HepG2 (cell line): ENCODE results near the gene BEND3. TPM values are rescaled to one million over a fixed set of nuclear protein-coding genes. Genes with fewer than 3 reads are reported as not detected.

Experiments used
- ATAC-seq: fragments of 200-7000 bp; cut with Tn5 transposase; 3 replicates; pipeline ENCODE4 v1.9.1; 2020; ENCODE audit warnings: mild to moderate bottlenecking, moderate library complexity
- BruUV-seq: library from RNA; stranded (reverse); fragments of 400-500 nt; replicated peaks from 2 replicates; lab custom pipeline; 2021; lab: Mats Ljungman, UMichigan
- CTCF ChIA-PET: fragments of 300-600 bp; formaldehyde crosslinking; extraction: SDS; loops from one replicate; lab custom pipeline; 2021; ENCODE audit warnings: low total read pairs, inconsistent platforms, low intra/inter-chr PET ratio; lab: Yijun Ruan, JAX
- POLR2A ChIA-PET: fragments of 350-600 bp; sonication (Branson Sonifier 250); formaldehyde crosslinking; loops from one replicate; lab custom pipeline; 2020; ENCODE audit warnings: antibody characterized with exemption, inconsistent platforms; lab: Yijun Ruan, JAX
- DNase-seq: peaks from one replicate; pipeline ENCODE4 v3.0.0-alpha.2; 2015; ENCODE audit warnings: low spot score
- FAIRE-seq: peaks from 3 replicates; lab custom pipeline; 2011; peaks lifted over from hg19 to GRCh38; lab: Jason Lieb, UNC
- H2AFZ ChIP-seq: one replicate; pipeline ENCODE4 v1.6.1; 2011; ENCODE audit warnings: low read length, inconsistent platforms
- H3K27ac ChIP-seq: fragments of 300-600 bp; 3 replicates; pipeline ENCODE4 v1.8.0; 2011; ENCODE audit warnings: mixed run types, mild to moderate bottlenecking, mixed read lengths, low read length, inconsistent platforms; ENCODE audit not compliant: insufficient read depth; ENCODE audit errors: extremely low read length
- H3K27me3 ChIP-seq, 2 experiments: fragments of 200-600 bp in 1 of 2; 2 replicates in 1 of 2; 3 replicates in 1 of 2; pipeline versions ENCODE4 v1.6.0 to v1.8.0; 2011; ENCODE audit warnings: low read length in 2 of 2, mild to moderate bottlenecking in 2 of 2, moderate library complexity in 2 of 2, inconsistent platforms in 1 of 2; ENCODE audit not compliant: insufficient read depth in 2 of 2, control insufficient read depth in 1 of 2
- H3K36me3 ChIP-seq, 2 experiments: fragments of 200-600 bp in 1 of 2; replicated peaks in 1 of 2; 2 replicates in 1 of 2; 3 replicates in 1 of 2; pipeline versions ENCODE4 v1.5.1 to v1.8.0; 2011; ENCODE audit warnings: low read length in 2 of 2, inconsistent platforms in 1 of 2; ENCODE audit not compliant: insufficient read depth in 2 of 2, control insufficient read depth in 1 of 2
- H3K4me1 ChIP-seq: 2 replicates; pipeline ENCODE4 v1.5.1; 2012; ENCODE audit warnings: low read length, inconsistent platforms; ENCODE audit not compliant: insufficient read depth
- H3K4me2 ChIP-seq: 2 replicates; pipeline ENCODE4 v1.6.0; 2011; ENCODE audit warnings: low read depth, low read length, inconsistent platforms
- H3K4me3 ChIP-seq, 3 experiments: fragments of 200-600 bp in 1 of 3; sonication (generic), shearing (Covaris generic) in 1 of 3; replicated peaks in 1 of 3; 2 replicates each; pipeline ENCODE4 v1.5.1; 2011 to 2016; ENCODE audit warnings: low read length in 3 of 3, inconsistent platforms in 2 of 3, low read depth in 2 of 3, mild to moderate bottlenecking in 2 of 3, control low read depth in 1 of 3, mixed read lengths in 1 of 3; ENCODE audit not compliant: insufficient read depth in 1 of 3
- H3K79me2 ChIP-seq: one replicate; pipeline ENCODE4 v1.6.1; 2011; ENCODE audit warnings: low read length, inconsistent platforms; ENCODE audit not compliant: insufficient read depth
- H3K9ac ChIP-seq: 2 replicates; pipeline ENCODE4 v1.6.0; 2011; ENCODE audit warnings: mild to moderate bottlenecking, low read depth, low read length, inconsistent platforms; ENCODE audit not compliant: insufficient read depth
- H3K9me3 ChIP-seq: 2 replicates; pipeline ENCODE4 v1.5.1; 2012; ENCODE audit warnings: mild to moderate bottlenecking, low read length
- H4K20me1 ChIP-seq: 2 replicates; pipeline ENCODE4 v1.6.0; 2011; ENCODE audit warnings: inconsistent platforms, mild to moderate bottlenecking, low read length, moderate library complexity; ENCODE audit not compliant: insufficient read depth
- CBX2 ChIP-seq, 2 experiments: fragments of 200-600 bp in 1 of 2; sonication (generic); formaldehyde crosslinking in 1 of 2; IDR thresholded peaks; 2 replicates each; pipeline versions ENCODE4 v1.7.0 to v1.8.1; 2018 to 2022; ENCODE audit warnings: low read depth in 2 of 2, low read length in 1 of 2, mild to moderate bottlenecking in 1 of 2, missing genetic modification reagents in 1 of 2
- HBP1 ChIP-seq: IDR thresholded peaks from 2 replicates; pipeline ENCODE4 v1.6.1; 2016; ENCODE audit warnings: low read depth, control low read depth
- HDAC1 ChIP-seq: sonication (generic); formaldehyde crosslinking; IDR thresholded peaks from 2 replicates; pipeline ENCODE4 v1.5.1; 2020; ENCODE audit warnings: mild to moderate bottlenecking, missing genetic modification reagents
- HHEX ChIP-seq: IDR thresholded peaks from 2 replicates; pipeline ENCODE4 v1.6.1; 2016; ENCODE audit warnings: control low read depth
- HOXA7 ChIP-seq: sonication (generic); formaldehyde crosslinking; IDR thresholded peaks from 2 replicates; pipeline ENCODE4 v1.8.1; 2022; ENCODE audit warnings: mild to moderate bottlenecking, missing genetic modification reagents, moderate library complexity
- HOXD1 ChIP-seq: sonication (generic); formaldehyde crosslinking; IDR thresholded peaks from 2 replicates; pipeline ENCODE4 v1.5.0; 2020; ENCODE audit warnings: missing genetic modification reagents
- ISX ChIP-seq: sonication (generic); formaldehyde crosslinking; conservative IDR thresholded peaks from 2 replicates; pipeline ENCODE4 v1.5.0; 2020; ENCODE audit warnings: missing genetic modification reagents
- MIXL1 ChIP-seq: IDR thresholded peaks from 2 replicates; pipeline ENCODE4 v1.6.1; 2016
- PAF1 ChIP-seq: IDR thresholded peaks from 2 replicates; pipeline ENCODE4 v1.6.1; 2016; ENCODE audit warnings: missing genetic modification reagents, missing compliant biosample characterization
- SIN3B ChIP-seq: fragments of 150-350 bp; IDR thresholded peaks from 2 replicates; pipeline ENCODE4 v1.6.1; 2014; ENCODE audit warnings: low read length
- SP1 ChIP-seq, 2 experiments: fragments of 450-650 bp in 1 of 2; sonication (generic) in 1 of 2; formaldehyde crosslinking in 1 of 2; IDR thresholded peaks; 2 replicates each; pipeline versions ENCODE4 v1.4.0 to v1.6.1; 2016 to 2020; ENCODE audit warnings: missing genetic modification reagents in 1 of 2
- SP4 ChIP-seq: sonication (generic); formaldehyde crosslinking; IDR thresholded peaks from 2 replicates; pipeline ENCODE4 v1.8.1; 2023; ENCODE audit warnings: mild to moderate bottlenecking, missing genetic modification reagents
- SPEN ChIP-seq: sonication (generic); formaldehyde crosslinking; IDR thresholded peaks from 2 replicates; pipeline ENCODE4 v1.5.1; 2020; ENCODE audit warnings: low read depth, mild to moderate bottlenecking, missing genetic modification reagents
- SRSF9 ChIP-seq: fragments of 200-400 bp; formaldehyde crosslinking; IDR thresholded peaks from 2 replicates; pipeline ENCODE4 v1.6.1; 2018; ENCODE audit warnings: borderline replicate concordance, mild to moderate bottlenecking, low read depth, low read length; ENCODE audit not compliant: insufficient read depth, poor library complexity, severe bottlenecking
- TOPORS ChIP-seq: sonication (generic); formaldehyde crosslinking; IDR thresholded peaks from 2 replicates; pipeline ENCODE4 v1.8.0; 2023; ENCODE audit warnings: mild to moderate bottlenecking, missing genetic modification reagents
- ZFAT ChIP-seq: sonication (generic); formaldehyde crosslinking; conservative IDR thresholded peaks from 2 replicates; pipeline ENCODE4 v1.8.1; 2023; ENCODE audit warnings: missing genetic modification reagents, inconsistent platforms
- ZNF256 ChIP-seq: sonication (generic); formaldehyde crosslinking; conservative IDR thresholded peaks from 2 replicates; pipeline ENCODE4 v1.4.0; 2020; ENCODE audit warnings: missing genetic modification reagents
- ZNF619 ChIP-seq: sonication (generic); formaldehyde crosslinking; IDR thresholded peaks from 2 replicates; pipeline ENCODE4 v1.4.0; 2020; ENCODE audit warnings: mild to moderate bottlenecking, missing genetic modification reagents
- ZSCAN20 ChIP-seq: sonication (generic); formaldehyde crosslinking; IDR thresholded peaks from 2 replicates; pipeline ENCODE4 v1.4.0; 2020; ENCODE audit warnings: missing genetic modification reagents, mild to moderate bottlenecking, borderline replicate concordance
- WGBS: methylation state at CpG from one replicate; pipeline ENCODE4 v1.1.6; 2017; ENCODE audit warnings: low lambda C conversion rate; 5-methylcytosine and 5-hydroxymethylcytosine counted together
- in situ Hi-C: cut with HindIII; loops from 2 replicates; pipeline ENCODE4 v1.10.0; 2017; ENCODE audit warnings: low pct_unique_long_range_greater_than_20kb; ENCODE audit not compliant: extremely low pct_ligation_motif_present
- intact Hi-C: fragments of 100-400 bp; cut with micrococcal nuclease; formaldehyde crosslinking; loops from one replicate; pipeline ENCODE4 v1.10.0; 2022; ENCODE audit not compliant: unreplicated experiment
- polyA plus RNA-seq, 8 experiments: library from polyadenylated mRNA; depleted of rRNA in 3 of 8; stranded (reverse) in 7 of 8; unstranded in 1 of 8; fragments of >200 nt; fragmentation: Illumina TruSeq in 4 of 8; extraction: Trizol in 4 of 8; gene quantifications; 2 replicates each; pipeline versions ENCODE4 v1.2.1 to v1.2.3, GENCODE V29; 2011 to 2016; ENCODE audit warnings: low read depth in 4 of 8, missing spikeins in 1 of 8, mixed read lengths in 1 of 8; ENCODE audit not compliant: insufficient read depth in 1 of 8
- total RNA-seq, 5 experiments: library from RNA; depleted of rRNA; stranded (reverse); fragments of >200 nt; fragmentation: Illumina TruSeq; extraction: Trizol; gene quantifications; 2 replicates each; pipeline ENCODE4 v1.2.3, GENCODE V29; 2016; ENCODE audit warnings: low read depth in 1 of 5

BEND3 gene
- total and polyA plus RNA-seq, 2 of the 13 experiments (the other 11 are each of a cell fraction or from before 2014, with no cell fraction given): 1.4 to 5.8 TPM

- CTCF ChIA-PET: no interaction called here
- Histone ChIP-seq H3K4me3 (no peak overlapping the region), H3K36me3 (no peaks in the 10 kb centered on the region), H2AFZ (no peak overlapping the region), H3K27me3 (0 out of 5 replicates have a peak, but pooled peaks cover 0 to 1% of the 10 kb centered on the region in 2 experiments), H4K20me1 (no peaks in the 10 kb centered on the region), H3K79me2 (no peaks in the 10 kb centered on the region), H3K27ac (no peak overlapping the region), H3K4me1 (no peaks in the 10 kb centered on the region), H3K4me2 (no peak overlapping the region), H3K9ac (no peak overlapping the region), H3K9me3 (no peaks in the 10 kb centered on the region)
- TF ChIP-seq SP1 (IDR thresholded peaks at IDR 0.05) (no peak), SP1 (CRISPR knock-in tag; IDR thresholded peaks at IDR 0.05) (no peak), ZNF256 (CRISPR knock-in tag) (no peak), MIXL1 (CRISPR knock-in tag) (no peak), SIN3B (no peak), HOXA7 (no peak), ZNF619 (no peak), SP4 (no peak), HHEX (CRISPR knock-in tag) (no peak), ZSCAN20 (CRISPR knock-in tag) (no peak), HOXD1 (CRISPR knock-in tag) (no peak), SPEN (CRISPR knock-in tag) (no peak), PAF1 (no peak), TOPORS (CRISPR knock-in tag) (no peak), ISX (CRISPR knock-in tag) (no peak), ZFAT (CRISPR knock-in tag) (no peak), HDAC1 (CRISPR knock-in tag) (no peak), CBX2 (IDR thresholded peaks at IDR 0.05; ENCODE audit: low read depth, low read length) (no peak), CBX2 (CRISPR knock-in tag; IDR thresholded peaks at IDR 0.05; ENCODE audit: low read depth) (no peak), HBP1 (CRISPR knock-in tag) (no peak), SRSF9 (no peak)
- no TSS peak for BruUV-seq
- POLR2A ChIA-PET: no interaction called here
- intact Hi-C loops: no loop called here
- DNase-seq: no peak
- 61% methylated on average over 1 of the region's 1 CpG for WGBS
- no peak for FAIRE-seq
- ATAC-seq: no peak
- in situ Hi-C loops: no loop called here
Measured at GRCh38 chr6:107021446-107022185, 93.7 kb downstream of the BEND3 start.
